G401 (cell line): ENCODE measurements around the gene KIF5A. TPM values are rescaled to one million over a fixed set of nuclear protein-coding genes. Genes with fewer than 3 reads are reported as not detected.
"Not testable (repeated sequence)": the region's sequence is repeated elsewhere in the genome, so short reads cannot be mapped to it uniquely, and the experiment has no call there.

Experiments
- DNase-seq: peaks from one replicate; pipeline ENCODE4 v3.0.0-alpha.2; 2015; ENCODE audit warnings: low spot score
- in situ Hi-C: cut with HindIII; loops from 2 replicates; pipeline ENCODE4 v1.10.0; 2016; ENCODE audit warnings: low sequenced_read_pairs, mixed read lengths
- total RNA-seq: library from RNA; depleted of rRNA; stranded (reverse); fragments of >200 nt; shearing (Covaris generic); gene quantifications from 2 replicates; pipeline ENCODE4 v1.2.3, GENCODE V29; 2014

KIF5A gene
- total RNA-seq, 1 experiment from 2014 or later, result not detected

GRCh38 chr12:57611827-57612710 lies 62.2 kb downstream of the KIF5A start:
- in situ Hi-C loops, result no loop called here
- peak; percentile 89 for DNase-seq

- no peak for DNase-seq
- in situ Hi-C loops, result no loop called here
Observed at GRCh38 chr12:57612711-57613426, 63.0 kb downstream of the KIF5A start.

- in situ Hi-C loops, result no loop called here
- no peak for DNase-seq
Observed at GRCh38 chr12:57613427-57614109, 63.7 kb downstream of the KIF5A start.

GRCh38 chr12:57614178-57614947 lies 64.5 kb downstream of the KIF5A start:
- peak; percentile 77 for DNase-seq

GRCh38 chr12:57614948-57615500 lies 65.2 kb downstream of the KIF5A start:
- DNase-seq, result no peak
- in situ Hi-C loops, result no loop called here

More at GRCh38 chr12:57614178-57614947, 64.5 kb downstream of the KIF5A start:
- in situ Hi-C loops, result no loop called here

- in situ Hi-C loops, result no loop called here
- DNase-seq, result no peak
Observed at GRCh38 chr12:57615637-57616036, 65.8 kb downstream of the KIF5A start.

- in situ Hi-C loops, result no loop called here
- DNase-seq, result no peak
Observed at GRCh38 chr12:57616383-57617101, 66.7 kb downstream of the KIF5A start.

GRCh38 chr12:57617942-57618341 lies 68.1 kb downstream of the KIF5A start:
- DNase-seq, result no peak
- in situ Hi-C loops, result no loop called here

GRCh38 chr12:57618431-57618830 lies 68.6 kb downstream of the KIF5A start:
- DNase-seq, in situ Hi-C loops: not testable (repeated sequence)

GRCh38 chr12:57618966-57619433 lies 69.2 kb downstream of the KIF5A start:
- no peak for DNase-seq
- in situ Hi-C loops, result no loop called here

GRCh38 chr12:57619434-57620244 lies 69.8 kb downstream of the KIF5A start:
- no peak for DNase-seq
- in situ Hi-C loops, result no loop called here

- no peak for DNase-seq
- in situ Hi-C loops, result no loop called here
Observed at GRCh38 chr12:57620245-57620935, 70.5 kb downstream of the KIF5A start.

GRCh38 chr12:57620936-57621496 lies 71.2 kb downstream of the KIF5A start:
- no peak for DNase-seq
- in situ Hi-C loops, result no loop called here

- in situ Hi-C loops, result no loop called here
- DNase-seq, result peak; percentile 61
Observed at GRCh38 chr12:57621497-57622292, 71.9 kb downstream of the KIF5A start.

- in situ Hi-C loops, result no loop called here
- DNase-seq, result no peak
Observed at GRCh38 chr12:57622293-57623245, 72.7 kb downstream of the KIF5A start.
